Testis (tissue), 2 donors: ENCODE results near the gene FBXL7.

Experiments
- CTCF ChIP-seq, 3 experiments: fragments of 450-650 bp in 2 of 3; fragments of 200-600 bp in 1 of 3; sonication (generic) in 1 of 3; IDR thresholded peaks; one replicate each; pipeline ENCODE4 v1.5.1; 2016 to 2019; ENCODE audit warnings: antibody characterized with exemption in 3 of 3, mild to moderate bottlenecking in 2 of 3, moderate library complexity in 1 of 3
- POLR2A ChIP-seq: fragments of 450-650 bp; IDR thresholded peaks from one replicate; pipeline ENCODE4 v1.6.1; 2017; ENCODE audit warnings: antibody characterized with exemption, mild to moderate bottlenecking, moderate library complexity

- no peak for TF ChIP-seq CTCF (IDR thresholded peaks at IDR 0.05)
- no peak for TF ChIP-seq POLR2A
Measured at GRCh38 chr5:15607076-15607475, 107.1 kb downstream of the FBXL7 start.
